Ovary (tissue), 9 donors: ENCODE measurements around the gene TET2. TPM values are rescaled to one million over a fixed set of nuclear protein-coding genes. Genes with fewer than 3 reads are reported as not detected.

Experiments used
- DNase-seq, 5 donors: peaks; one replicate each; pipeline ENCODE4 v3.0.0-alpha.2; 2019 to 2020
- H3K27ac ChIP-seq, 2 donors: fragments of 200-600 bp; one replicate each; pipeline versions ENCODE4 v1.5.1 to v1.8.0; 2019 to 2022
- H3K27me3 ChIP-seq: fragments of 200-600 bp; one replicate; pipeline ENCODE4 v1.8.0; 2022
- H3K36me3 ChIP-seq: fragments of 200-600 bp; sonication (generic); one replicate; pipeline ENCODE4 v1.5.1; 2019
- H3K4me1 ChIP-seq: one replicate; pipeline ENCODE4 v1.8.1; 2013; ENCODE audit warnings: mild to moderate bottlenecking, moderate library complexity; ENCODE audit not compliant: insufficient read depth
- H3K4me3 ChIP-seq: fragments of 200-600 bp; sonication (generic); one replicate; pipeline ENCODE4 v1.5.1; 2017
- H3K9me3 ChIP-seq, 2 donors: fragments of 200-600 bp in 1 of 2; sonication (generic) in 1 of 2; one replicate each; pipeline versions ENCODE4 v1.5.1 to v1.8.1; 2013 to 2019; ENCODE audit warnings: mild to moderate bottlenecking in 1 of 2, moderate library complexity in 1 of 2
- CTCF ChIP-seq, 3 donors: fragments of 450-650 bp in 2 of 3; fragments of 200-600 bp in 1 of 3; IDR thresholded peaks; one replicate each; pipeline versions ENCODE4 v1.5.1 to v1.8.0; 2016 to 2022; ENCODE audit warnings: antibody characterized with exemption in 3 of 3, mild to moderate bottlenecking in 1 of 3
- EP300 ChIP-seq: sonication (generic); formaldehyde crosslinking; IDR thresholded peaks from one replicate; pipeline ENCODE4 v1.6.1; 2017; ENCODE audit warnings: antibody characterized with exemption
- POLR2A ChIP-seq: fragments of 450-650 bp; IDR thresholded peaks from one replicate; pipeline ENCODE4 v1.6.1; 2017; ENCODE audit warnings: antibody characterized with exemption, mild to moderate bottlenecking, moderate library complexity
- WGBS, 3 donors: extraction: QIAGEN DNeasy Blood & Tissue Kit in 1 of 3; methylation state at CpG; one replicate each; pipeline versions ENCODE4 v1.1.5 to v1.1.7; 2013 to 2017; 5-methylcytosine and 5-hydroxymethylcytosine counted together
- intact Hi-C, 4 donors: fragments of 100-400 bp; cut with DNase I; formaldehyde crosslinking; loops; one replicate each; pipeline versions ENCODE4 v1.11.0 to v1.15.1; 2022 to 2023
- polyA plus RNA-seq, 2 donors: library from polyadenylated mRNA; stranded (reverse); fragments of 200-250 nt in 1 of 2; fragments of 350-450 nt in 1 of 2; fragmentation: Illumina TruSeq in 1 of 2; extraction: RNeasy Lipid Tissue Mini Kit (QIAGEN cat#74804) in 1 of 2; gene quantifications; one replicate each; pipeline ENCODE4 v1.2.3, GENCODE V29; 2013 to 2014
- total RNA-seq, 7 donors: library from RNA; depleted of rRNA in 2 of 7; stranded (reverse); fragments of >200 nt in 2 of 7; fragmentation: NEBNext Ultra II Directional in 3 of 7; extraction: Animal tissue kit (Norgen Biotek cat#: 25700) in 3 of 7; gene quantifications; one replicate each; pipeline versions ENCODE4 v1.1.0 to v1.2.4, GENCODE V29; 2016 to 2023
- donor health status: DM: no; HTN: no; CAD: no; lungs with moderate emphysema.
- donor health status: DM: no; HTN: no; CAD: no.
- donor health status: Bipolar disorder and iron deficiency.
- donor health status: DM: yes; HTN: yes; CAD: no.
- donor health status: DM: no; HTN: no; CAD: no.
- donor health status: DM: yes; HTN: yes; CAD: no.

The TET2 gene
- total and polyA plus RNA-seq, 9 donors: 3.7 to 20.8 (median 17.3) TPM

- no peak for DNase-seq
- H3K4me3 ChIP-seq: no peak overlapping the region
- TF ChIP-seq POLR2A (no peak), EP300 (no peak), CTCF (IDR thresholded peaks at IDR 0.05) (no peak)
- H3K4me1 ChIP-seq: peaks cover 3% of the 10 kb centered on the region
- no peak overlapping the region for H3K27ac ChIP-seq
- no peaks in the 10 kb centered on the region for H3K9me3 ChIP-seq
- 8 to 15% (median 9%) methylated on average over 2 of the region's 2 CpGs for WGBS, 3 donors
- intact Hi-C loops: no loop called here
- no peaks in the 10 kb centered on the region for H3K27me3 ChIP-seq
- no peaks in the 10 kb centered on the region for H3K36me3 ChIP-seq
Observed at GRCh38 chr4:105198541-105198940, 51.9 kb downstream of the TET2 start.

DNA sequence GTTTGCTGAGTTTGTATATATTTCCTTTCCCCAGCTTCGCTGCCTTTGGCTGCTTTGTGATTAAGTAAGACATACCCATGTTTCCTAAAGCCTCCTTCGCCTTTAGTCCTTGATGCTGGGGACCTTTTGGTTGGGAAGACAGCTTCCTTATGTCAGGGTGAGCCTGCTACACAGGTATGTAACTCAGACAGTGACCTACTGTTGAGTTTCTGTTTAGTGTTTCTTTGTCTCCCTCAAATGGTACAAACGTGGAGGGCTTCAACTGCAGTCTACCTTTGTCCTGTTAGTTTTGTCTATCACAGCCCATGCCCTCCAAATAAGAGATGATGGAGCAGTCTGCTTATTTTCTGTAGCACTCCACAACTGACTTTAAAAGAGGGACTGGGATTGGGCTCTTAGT is 59.5 kb downstream of the TET2 start:
- DNase-seq: no peak
- Histone ChIP-seq H3K36me3 (no peaks in the 10 kb centered on the region), H3K4me1 (peaks cover 3% of the 10 kb centered on the region), H3K4me3 (no peak overlapping the region), H3K9me3 (no peaks in the 10 kb centered on the region), H3K27me3 (no peaks in the 10 kb centered on the region), H3K27ac (no peak overlapping the region)
- intact Hi-C loops: no loop called here
- WGBS, 3 donors: 70 to 74% (median 71%) methylated on average over 3 of the region's 3 CpGs
- TF ChIP-seq CTCF (IDR thresholded peaks at IDR 0.05) (no peak), EP300 (no peak), POLR2A (no peak)

DNA sequence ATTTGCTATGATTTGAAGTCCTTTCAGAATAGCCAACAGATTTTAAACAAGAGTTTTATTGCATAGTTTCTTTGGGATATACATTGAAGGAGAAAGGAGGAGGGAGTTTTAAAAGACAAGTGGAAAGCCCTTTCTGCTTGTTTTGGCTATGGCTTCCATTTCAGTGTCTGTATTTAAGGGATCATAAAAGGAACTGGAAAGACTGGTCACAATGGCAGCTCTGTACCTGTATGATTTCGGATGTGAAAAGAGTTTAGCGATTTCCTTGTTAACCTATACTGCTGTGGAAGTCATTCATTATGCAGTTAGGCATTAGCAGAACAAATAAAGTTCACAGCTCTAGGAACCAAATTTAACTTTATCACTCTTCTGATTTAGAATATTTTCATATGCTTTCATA is 60.7 kb downstream of the TET2 start:
- peaks cover 3% of the 10 kb centered on the region for H3K4me1 ChIP-seq
- DNase-seq: no peak
- no peak overlapping the region for H3K27ac ChIP-seq
- no peaks in the 10 kb centered on the region for H3K36me3 ChIP-seq
- 97 to 99% (median 97%) methylated on average over 2 of the region's 2 CpGs for WGBS, 3 donors
- intact Hi-C loops: no loop called here
- no peak overlapping the region for H3K4me3 ChIP-seq
- TF ChIP-seq POLR2A: no peak
- H3K27me3 ChIP-seq: no peaks in the 10 kb centered on the region
- no peaks in the 10 kb centered on the region for H3K9me3 ChIP-seq

GRCh38 chr4:105208561-105208960 is 61.9 kb downstream of the TET2 start:
- Histone ChIP-seq H3K27me3 (no peaks in the 10 kb centered on the region), H3K4me1 (peaks cover 3% of the 10 kb centered on the region), H3K9me3 (no peaks in the 10 kb centered on the region), H3K36me3 (no peaks in the 10 kb centered on the region), H3K27ac (no peak overlapping the region), H3K4me3 (no peak overlapping the region)
- WGBS, 3 donors: 87 to 90% (median 89%) methylated on average over 5 of the region's 5 CpGs
- intact Hi-C loops: no loop called here
- DNase-seq: no peak
- TF ChIP-seq EP300: no peak
- no peak for TF ChIP-seq POLR2A
- TF ChIP-seq CTCF (IDR thresholded peaks at IDR 0.05): no peak

DNA sequence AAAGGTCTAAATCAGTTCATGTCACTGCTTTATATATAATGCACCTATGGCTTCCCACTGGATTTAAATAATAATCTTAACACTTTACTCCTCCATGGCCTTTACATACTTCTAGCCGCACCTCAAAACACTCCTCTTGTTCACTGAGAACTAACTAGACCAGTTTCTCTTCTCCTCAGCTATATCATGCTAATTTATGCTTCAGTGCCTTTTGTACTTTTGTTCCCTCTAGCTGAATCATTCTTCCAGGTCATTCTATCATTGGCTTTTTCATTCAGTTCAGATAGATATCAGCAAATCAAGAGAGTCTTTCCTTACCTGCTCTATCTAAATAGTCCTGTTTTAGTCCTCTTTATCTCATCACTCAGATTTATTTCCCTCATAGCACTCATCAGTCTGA is 64.2 kb downstream of the TET2 start:
- Histone ChIP-seq H3K9me3 (no peaks in the 10 kb centered on the region), H3K4me1 (peaks cover 3% of the 10 kb centered on the region), H3K36me3 (no peaks in the 10 kb centered on the region), H3K27ac (no peak overlapping the region), H3K4me3 (no peak overlapping the region), H3K27me3 (no peaks in the 10 kb centered on the region)
- intact Hi-C loops: no loop called here
- WGBS, 3 donors: 93 to 100% (median 97%) methylated on average over 1 of the region's 1 CpG
- TF ChIP-seq POLR2A (no peak), EP300 (no peak), CTCF (IDR thresholded peaks at IDR 0.05) (no peak)
- no peak for DNase-seq
